HL-60 (cell line): Measurements from ENCODE around the gene CLIC4.
A peak's percentile ranks its signal among the peaks of the same experiment; 100 is the strongest.

ENCODE experiments used
- DNase-seq, 2 experiments: peaks; one replicate each; pipeline ENCODE4 v3.0.0-alpha.2; 2010 to 2020; ENCODE audit warnings: low read depth in 1 of 2, low spot score in 1 of 2
- H3K27ac ChIP-seq: fragments of 250-450 bp; sonication (Bioruptor Pico); replicated peaks from 2 replicates; pipeline ENCODE4 v1.5.1; 2020; ENCODE audit warnings: mild to moderate bottlenecking, moderate library complexity
- H3K27me3 ChIP-seq: fragments of 250-450 bp; sonication (Bioruptor Pico); 2 replicates; pipeline ENCODE4 v1.5.1; 2021; ENCODE audit warnings: mild to moderate bottlenecking, moderate library complexity; ENCODE audit not compliant: insufficient read depth, poor library complexity, severe bottlenecking
- H3K4me3 ChIP-seq: replicated peaks from 2 replicates; pipeline ENCODE4 v1.5.1; 2011; ENCODE audit warnings: mild to moderate bottlenecking, control low read depth, low read length; ENCODE audit not compliant: insufficient read depth
- GABPA ChIP-seq: IDR thresholded peaks from 2 replicates; pipeline ENCODE4 v1.6.1; 2012; ENCODE audit warnings: low read depth
- POLR2AphosphoS5 ChIP-seq: IDR thresholded peaks from 2 replicates; pipeline ENCODE4 v1.6.1; 2012; ENCODE audit warnings: low read depth
- SPI1 ChIP-seq: IDR thresholded peaks from 2 replicates; pipeline ENCODE4 v1.6.1; 2012; ENCODE audit warnings: low read depth, mild to moderate bottlenecking, borderline replicate concordance
- TF ChIP-seq, protein P1 (sequence below): IDR thresholded peaks from one replicate; pipeline ENCODE4 v1.5.1; 2011; ENCODE audit warnings: low read length, control low read depth, inconsistent platforms; ENCODE audit not compliant: insufficient read depth
- TF ChIP-seq, protein P2 (sequence below): IDR thresholded peaks from 2 replicates; pipeline ENCODE4 v1.6.1; 2012; ENCODE audit warnings: low read depth; ENCODE audit not compliant: insufficient replicate concordance

CLIC4 gene

DNA sequence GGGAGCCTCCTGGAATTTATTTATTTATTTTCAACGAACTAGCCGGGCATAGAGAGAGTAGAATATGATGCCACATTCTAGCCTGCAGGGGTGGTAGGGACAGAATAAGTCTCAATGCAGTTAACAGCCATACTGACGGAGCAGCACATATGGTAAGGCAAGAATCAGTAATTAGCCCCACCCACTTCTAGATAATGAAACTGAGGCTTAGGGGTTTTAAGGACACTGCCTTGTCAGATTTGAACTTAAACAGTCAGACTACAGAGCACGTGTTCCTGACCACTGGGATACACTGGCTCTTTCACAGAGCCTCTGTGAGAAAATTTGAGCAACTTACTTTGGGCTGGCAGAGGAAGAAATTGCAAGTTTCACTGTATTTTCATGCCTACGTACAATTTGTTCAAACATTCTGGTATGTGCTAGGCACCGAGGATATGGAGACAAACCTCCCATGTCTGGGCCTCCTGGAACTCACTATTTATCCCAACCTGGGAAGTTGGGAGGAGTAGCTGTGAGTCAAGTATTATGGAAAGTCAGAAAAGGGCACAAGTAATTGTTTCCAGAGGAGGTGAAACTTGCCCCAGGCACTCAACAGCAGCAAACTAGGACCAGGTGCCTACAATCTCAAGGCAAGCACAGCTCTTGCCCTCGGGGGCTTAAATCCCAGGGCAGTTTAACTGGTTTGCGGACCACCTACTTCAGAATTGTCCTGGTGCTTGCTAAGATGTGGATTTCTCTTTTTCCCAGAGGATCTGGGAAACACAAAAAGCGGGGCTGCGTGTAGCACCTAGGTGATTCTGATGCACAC is 1.6 kb upstream of the CLIC4 start:
- no peak overlapping the region for H3K4me3 ChIP-seq
- DNase-seq, result no peak
- TF ChIP-seq GABPA, result no peak
- TF ChIP-seq SPI1, result no peak
- TF ChIP-seq, protein P1, sequence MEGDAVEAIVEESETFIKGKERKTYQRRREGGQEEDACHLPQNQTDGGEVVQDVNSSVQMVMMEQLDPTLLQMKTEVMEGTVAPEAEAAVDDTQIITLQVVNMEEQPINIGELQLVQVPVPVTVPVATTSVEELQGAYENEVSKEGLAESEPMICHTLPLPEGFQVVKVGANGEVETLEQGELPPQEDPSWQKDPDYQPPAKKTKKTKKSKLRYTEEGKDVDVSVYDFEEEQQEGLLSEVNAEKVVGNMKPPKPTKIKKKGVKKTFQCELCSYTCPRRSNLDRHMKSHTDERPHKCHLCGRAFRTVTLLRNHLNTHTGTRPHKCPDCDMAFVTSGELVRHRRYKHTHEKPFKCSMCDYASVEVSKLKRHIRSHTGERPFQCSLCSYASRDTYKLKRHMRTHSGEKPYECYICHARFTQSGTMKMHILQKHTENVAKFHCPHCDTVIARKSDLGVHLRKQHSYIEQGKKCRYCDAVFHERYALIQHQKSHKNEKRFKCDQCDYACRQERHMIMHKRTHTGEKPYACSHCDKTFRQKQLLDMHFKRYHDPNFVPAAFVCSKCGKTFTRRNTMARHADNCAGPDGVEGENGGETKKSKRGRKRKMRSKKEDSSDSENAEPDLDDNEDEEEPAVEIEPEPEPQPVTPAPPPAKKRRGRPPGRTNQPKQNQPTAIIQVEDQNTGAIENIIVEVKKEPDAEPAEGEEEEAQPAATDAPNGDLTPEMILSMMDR, result no peak
- no peak for TF ChIP-seq POLR2AphosphoS5
- TF ChIP-seq, protein P2, sequence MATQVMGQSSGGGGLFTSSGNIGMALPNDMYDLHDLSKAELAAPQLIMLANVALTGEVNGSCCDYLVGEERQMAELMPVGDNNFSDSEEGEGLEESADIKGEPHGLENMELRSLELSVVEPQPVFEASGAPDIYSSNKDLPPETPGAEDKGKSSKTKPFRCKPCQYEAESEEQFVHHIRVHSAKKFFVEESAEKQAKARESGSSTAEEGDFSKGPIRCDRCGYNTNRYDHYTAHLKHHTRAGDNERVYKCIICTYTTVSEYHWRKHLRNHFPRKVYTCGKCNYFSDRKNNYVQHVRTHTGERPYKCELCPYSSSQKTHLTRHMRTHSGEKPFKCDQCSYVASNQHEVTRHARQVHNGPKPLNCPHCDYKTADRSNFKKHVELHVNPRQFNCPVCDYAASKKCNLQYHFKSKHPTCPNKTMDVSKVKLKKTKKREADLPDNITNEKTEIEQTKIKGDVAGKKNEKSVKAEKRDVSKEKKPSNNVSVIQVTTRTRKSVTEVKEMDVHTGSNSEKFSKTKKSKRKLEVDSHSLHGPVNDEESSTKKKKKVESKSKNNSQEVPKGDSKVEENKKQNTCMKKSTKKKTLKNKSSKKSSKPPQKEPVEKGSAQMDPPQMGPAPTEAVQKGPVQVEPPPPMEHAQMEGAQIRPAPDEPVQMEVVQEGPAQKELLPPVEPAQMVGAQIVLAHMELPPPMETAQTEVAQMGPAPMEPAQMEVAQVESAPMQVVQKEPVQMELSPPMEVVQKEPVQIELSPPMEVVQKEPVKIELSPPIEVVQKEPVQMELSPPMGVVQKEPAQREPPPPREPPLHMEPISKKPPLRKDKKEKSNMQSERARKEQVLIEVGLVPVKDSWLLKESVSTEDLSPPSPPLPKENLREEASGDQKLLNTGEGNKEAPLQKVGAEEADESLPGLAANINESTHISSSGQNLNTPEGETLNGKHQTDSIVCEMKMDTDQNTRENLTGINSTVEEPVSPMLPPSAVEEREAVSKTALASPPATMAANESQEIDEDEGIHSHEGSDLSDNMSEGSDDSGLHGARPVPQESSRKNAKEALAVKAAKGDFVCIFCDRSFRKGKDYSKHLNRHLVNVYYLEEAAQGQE, result no peak
- no peak overlapping the region for H3K27ac ChIP-seq
- H3K27me3 ChIP-seq, result no peaks in the 10 kb centered on the region

DNA sequence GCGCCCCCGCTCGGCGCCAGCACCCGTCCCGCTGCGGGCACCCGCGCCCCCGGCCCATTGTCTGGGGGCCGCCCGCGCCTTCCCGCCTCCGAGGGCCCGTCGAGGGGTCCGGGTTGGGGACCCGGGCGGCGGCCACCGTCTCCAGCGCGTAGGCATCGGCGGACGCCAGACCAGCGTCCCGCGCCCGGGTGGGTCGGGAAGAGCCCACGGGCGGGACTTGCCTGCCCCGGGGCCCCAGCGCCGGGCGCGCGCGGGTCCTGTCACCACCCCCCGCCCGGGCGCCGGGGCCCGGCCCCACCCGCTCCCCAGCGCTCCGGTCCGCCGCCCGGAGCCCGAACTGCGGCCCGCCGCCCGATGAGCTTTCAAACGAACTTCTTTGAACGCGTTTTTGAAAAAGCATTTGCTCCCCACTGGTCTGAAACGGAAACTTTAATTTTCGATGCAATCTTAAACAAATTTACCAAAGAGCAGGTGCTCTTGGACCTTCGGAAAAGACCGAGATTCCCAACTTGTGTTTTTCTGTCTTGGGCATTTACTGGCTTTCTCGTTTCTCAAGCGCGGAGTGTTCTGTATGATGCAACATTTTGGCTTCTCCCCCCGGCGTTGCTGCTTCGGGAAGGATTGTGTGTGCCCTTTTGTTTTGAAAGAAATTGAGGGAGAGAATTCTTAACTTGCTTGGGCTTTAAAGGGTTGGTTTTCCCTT is 615 bp downstream of the CLIC4 start:
- Histone ChIP-seq H3K4me3 (peak overlapping the region; percentile 66), H3K27ac (peak overlapping the region; percentile 78), H3K27me3 (no peaks in the 10 kb centered on the region)
- DNase-seq, result peak in 1 of 2 experiments; percentile 67
- TF ChIP-seq, protein P1, result no peak
- TF ChIP-seq POLR2AphosphoS5 (no peak), GABPA (no peak), SPI1 (no peak)
- TF ChIP-seq, protein P2, result no peak

DNA sequence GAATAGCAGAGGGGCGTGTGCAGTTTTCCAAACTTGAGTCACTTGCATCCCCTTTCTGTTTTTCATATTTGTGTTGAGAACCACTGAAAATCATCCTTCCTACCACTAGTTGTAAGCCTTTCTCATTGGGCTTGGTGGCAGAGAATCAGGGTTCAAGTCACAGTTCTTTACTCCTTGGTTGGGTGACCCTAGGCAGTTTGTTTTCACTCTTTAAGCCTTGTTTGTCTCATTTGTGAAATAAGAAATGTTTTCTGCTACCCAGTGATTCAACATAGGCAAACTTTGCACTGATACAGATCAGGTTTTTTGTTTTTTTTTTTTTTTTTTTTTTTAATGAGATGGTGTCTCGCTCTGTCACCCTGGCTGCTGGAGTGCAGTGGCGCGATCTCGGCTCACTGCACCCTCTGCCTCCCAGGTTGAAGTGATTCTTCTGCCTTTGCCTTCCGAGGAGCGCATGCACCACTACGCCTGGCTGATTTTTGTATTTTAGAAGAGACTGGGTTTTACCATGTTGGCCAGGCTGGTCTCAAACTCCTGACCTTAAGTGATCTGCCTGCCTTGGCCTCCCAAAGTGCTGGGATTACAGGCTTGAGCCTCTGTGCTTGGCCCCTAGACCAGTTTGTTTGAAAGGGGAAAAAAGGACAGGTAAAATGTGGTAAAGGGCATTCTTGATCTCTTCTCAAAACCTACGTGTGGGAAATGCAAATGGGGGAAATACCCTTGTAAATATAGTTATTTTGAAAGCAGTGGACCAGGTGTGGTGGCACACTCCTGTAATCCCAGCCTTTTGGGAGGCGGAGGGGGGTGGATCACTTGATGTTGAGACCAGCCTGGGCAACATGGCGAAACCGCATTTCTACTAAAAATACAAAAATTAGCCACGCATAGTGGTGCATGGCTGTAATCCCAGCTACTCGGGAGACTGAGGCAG is 3.2 kb downstream of the CLIC4 start:
- Histone ChIP-seq H3K27ac (no peak overlapping the region), H3K4me3 (no peak overlapping the region), H3K27me3 (no peaks in the 10 kb centered on the region)
- TF ChIP-seq SPI1, result no peak
- no peak for DNase-seq

DNA sequence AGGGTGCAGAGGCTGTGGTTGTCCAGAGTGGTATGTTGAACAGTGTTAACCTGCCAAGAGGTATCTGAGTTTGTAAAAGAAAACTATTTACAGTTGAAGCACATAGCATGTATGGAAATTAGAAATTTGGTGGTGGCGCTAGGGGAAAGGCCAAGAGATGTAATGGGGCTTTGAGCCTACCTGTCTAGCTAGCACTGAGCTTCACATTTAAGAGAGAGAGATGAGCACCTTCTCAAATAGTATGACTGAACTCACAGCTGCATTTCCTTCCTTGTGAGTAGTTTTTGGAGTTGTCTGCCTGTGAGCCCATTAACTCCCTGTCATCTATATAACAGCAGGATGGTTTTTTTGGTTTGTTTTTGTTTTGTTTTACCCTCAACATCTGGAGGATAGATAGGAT is 4.0 kb downstream of the CLIC4 start:
- Histone ChIP-seq H3K4me3 (no peak overlapping the region), H3K27ac (no peak overlapping the region), H3K27me3 (no peaks in the 10 kb centered on the region)
- TF ChIP-seq POLR2AphosphoS5 (no peak), SPI1 (no peak), GABPA (no peak)
- TF ChIP-seq, protein P2, result no peak
- TF ChIP-seq, protein P1, result no peak
- DNase-seq, result no peak
